ENCODE results near the gene QSOX2.
"Not testable (repeated sequence)": the region's sequence is repeated elsewhere in the genome, so short reads cannot be mapped to it uniquely, and the experiment has no call there.

QSOX2 gene

GRCh38 chr9:136237486-136238341 lies 7.9 kb downstream of the QSOX2 start:
- DNase-seq (ENCODE audit: low read depth), result no peak

GRCh38 chr9:136236471-136237410 lies 8.9 kb downstream of the QSOX2 start:
- DNase-seq (ENCODE audit: low read depth), result not testable (repeated sequence)

GRCh38 chr9:136235709-136236455 lies 9.7 kb downstream of the QSOX2 start:
- DNase-seq (ENCODE audit: low read depth), result no peak

- no peak for DNase-seq (ENCODE audit: low read depth)
These were observed 10.4 kb downstream of the QSOX2 start for GRCh38 chr9:136235171-136235570.

GRCh38 chr9:136234597-136234996 lies 11.0 kb downstream of the QSOX2 start:
- DNase-seq (ENCODE audit: low read depth), result no peak

- no peak for DNase-seq (ENCODE audit: low read depth)
These were observed 11.7 kb downstream of the QSOX2 start for GRCh38 chr9:136233868-136234267.

GRCh38 chr9:136233411-136233810 lies 12.2 kb downstream of the QSOX2 start:
- DNase-seq (ENCODE audit: low read depth), result no peak

- no peak for DNase-seq (ENCODE audit: low read depth)
These were observed 12.6 kb downstream of the QSOX2 start for GRCh38 chr9:136232969-136233368.

- no peak for DNase-seq (ENCODE audit: low read depth)
These were observed 13.9 kb downstream of the QSOX2 start for GRCh38 chr9:136231478-136232297.

- no peak for DNase-seq (ENCODE audit: low read depth)
These were observed 14.8 kb downstream of the QSOX2 start for GRCh38 chr9:136230773-136231172.

- DNase-seq (ENCODE audit: low read depth), result no peak
These were observed 15.2 kb downstream of the QSOX2 start for GRCh38 chr9:136230365-136230764.

- no peak for DNase-seq (ENCODE audit: low read depth)
These were observed 16.2 kb downstream of the QSOX2 start for GRCh38 chr9:136229096-136230065.

- DNase-seq (ENCODE audit: low read depth), result no peak
These were observed 17.3 kb downstream of the QSOX2 start for GRCh38 chr9:136228107-136228875.

GRCh38 chr9:136226680-136227407 lies 18.8 kb downstream of the QSOX2 start:
- DNase-seq (ENCODE audit: low read depth), result no peak

GRCh38 chr9:136225748-136226679 lies 19.6 kb downstream of the QSOX2 start:
- DNase-seq (ENCODE audit: low read depth), result peak; percentile 57

GRCh38 chr9:136225366-136225747 lies 20.3 kb downstream of the QSOX2 start:
- DNase-seq (ENCODE audit: low read depth), result no peak

GRCh38 chr9:136223871-136224640 lies 21.6 kb downstream of the QSOX2 start:
- no peak for DNase-seq (ENCODE audit: low read depth)

Data from activated T-cell treated with anti-CD3 and anti-CD28 coated beads for 1 hour (primary cell).